GM19240 (cell line): ENCODE results near the gene ACKR1.

ENCODE experiments used
- DNase-seq: peaks from one replicate; pipeline ENCODE4 v3.0.0; 2011; ENCODE audit warnings: low spot score; ENCODE audit not compliant: insufficient read length

ACKR1 gene

DNA sequence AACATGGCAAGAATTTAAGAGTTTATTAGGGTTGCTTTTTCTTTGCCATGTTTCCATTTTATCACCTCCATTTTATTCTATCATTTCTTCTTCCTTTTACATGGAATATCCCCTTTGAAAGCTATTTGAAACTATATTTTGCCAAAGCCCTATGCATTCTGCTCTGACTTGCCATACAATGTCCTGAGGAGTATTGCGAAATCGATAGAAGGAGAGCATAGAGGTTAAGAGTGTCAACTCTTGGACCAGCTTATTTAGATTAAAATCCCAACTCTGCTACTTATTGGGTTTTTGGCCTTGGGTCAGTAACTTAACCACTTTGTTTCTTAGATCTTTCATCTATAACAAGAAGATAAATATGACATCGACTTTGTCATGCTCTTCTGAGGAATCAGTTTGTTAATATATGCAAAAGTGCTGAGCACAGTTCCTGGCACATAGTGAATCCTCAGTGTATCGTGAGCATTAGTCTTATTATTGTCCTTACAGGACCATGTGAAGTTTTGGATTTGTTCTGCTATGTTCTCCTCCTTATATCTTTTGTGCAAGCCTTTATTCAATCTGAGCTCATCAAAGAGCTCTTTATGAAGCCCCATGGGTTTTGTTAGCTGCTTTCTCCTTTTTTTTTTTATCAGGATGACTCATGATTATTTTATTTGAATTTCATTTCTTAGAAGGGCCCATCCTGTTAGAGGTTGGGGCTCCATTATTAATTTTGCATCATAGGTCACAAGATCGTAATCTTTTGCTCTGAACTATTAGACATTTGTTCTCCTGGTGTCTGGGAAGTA, 17.6 kb downstream of the ACKR1 start:
- no peak for DNase-seq

DNA sequence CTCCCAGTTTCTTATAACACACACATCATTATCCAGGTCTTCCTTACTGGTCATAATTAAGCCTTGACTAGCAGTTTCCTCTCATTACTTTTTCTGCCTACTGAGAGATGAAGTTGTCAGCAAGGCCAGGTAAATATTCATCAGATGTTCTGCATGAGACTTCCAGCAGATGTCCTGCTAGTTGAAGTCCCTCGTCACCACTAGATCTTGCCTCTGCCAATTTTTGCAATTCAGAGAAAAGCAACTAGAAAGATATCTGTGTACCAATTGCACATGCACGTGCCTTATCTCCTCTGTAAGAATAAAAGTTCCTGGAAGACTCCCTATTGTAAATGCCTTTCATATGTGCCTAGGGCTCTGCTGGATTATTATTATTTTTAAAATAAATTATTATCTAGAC, 18.3 kb downstream of the ACKR1 start:
- DNase-seq: no peak

DNA sequence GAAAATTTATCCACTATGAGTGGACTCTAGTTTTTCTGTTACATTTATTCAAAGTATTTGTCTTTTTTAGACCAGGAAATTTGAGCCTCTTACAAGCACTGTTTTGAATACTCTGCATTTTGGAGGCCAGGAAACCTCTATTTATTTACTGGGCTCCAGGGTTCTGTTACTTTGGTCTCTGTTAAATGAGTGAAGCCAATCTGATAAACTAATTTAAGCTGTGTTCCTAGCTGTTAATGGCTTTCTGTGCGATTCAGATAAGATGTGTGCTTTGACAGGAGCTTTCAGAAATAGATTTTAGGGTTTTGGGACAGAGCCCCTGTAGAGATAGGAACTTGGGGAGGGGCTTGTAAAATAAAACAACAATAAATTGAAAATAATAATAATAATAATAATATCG, 23.9 kb downstream of the ACKR1 start:
- DNase-seq: no peak

DNA sequence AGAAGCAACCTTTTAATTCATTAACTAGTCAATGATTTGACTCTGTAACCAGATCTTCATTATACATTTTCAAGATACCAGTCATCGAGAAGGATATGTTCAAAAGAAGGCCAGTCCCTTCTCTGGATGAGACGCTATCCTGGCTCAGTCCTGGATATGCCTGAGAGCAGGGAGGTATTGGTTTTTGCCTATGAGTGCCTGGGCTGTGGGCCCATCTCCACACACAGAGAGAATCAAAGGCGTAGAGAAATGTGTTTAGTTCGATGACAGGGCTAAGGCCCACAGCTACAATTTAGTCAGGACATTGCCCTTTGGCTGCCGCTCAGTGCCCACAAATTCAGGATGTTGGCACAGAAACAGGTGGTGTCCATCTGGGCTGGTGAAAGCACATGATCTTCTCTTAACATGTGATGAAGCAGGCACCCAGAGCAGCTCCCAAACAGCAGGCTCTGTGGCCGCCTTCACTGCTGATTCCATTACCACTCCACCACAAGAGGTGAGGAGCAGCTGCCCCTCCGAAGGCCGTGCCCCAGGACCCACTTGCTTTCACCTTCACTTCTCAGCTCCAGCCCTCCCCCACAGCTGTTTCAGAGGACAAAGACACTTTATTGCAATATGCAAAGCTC, 24.7 kb downstream of the ACKR1 start:
- no peak for DNase-seq

DNA sequence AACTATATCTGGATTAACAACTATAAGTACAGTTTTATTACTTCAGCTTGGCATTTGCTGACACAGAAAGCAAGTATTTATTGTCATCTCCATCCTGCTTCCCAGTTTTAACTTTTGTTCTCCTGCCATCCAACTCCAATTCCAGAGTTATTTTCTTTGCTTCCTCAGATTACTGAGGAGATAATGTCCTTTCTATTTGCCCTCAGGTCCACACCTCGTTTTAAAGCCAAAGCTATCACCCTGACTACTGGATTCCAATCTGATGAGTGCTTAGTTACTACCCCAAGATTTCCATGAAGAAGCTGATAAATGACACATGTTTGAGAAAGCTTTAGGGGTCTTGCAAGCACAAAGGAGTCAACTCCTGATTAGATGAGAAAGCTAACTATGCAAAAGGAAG, 25.2 kb downstream of the ACKR1 start:
- no peak for DNase-seq

DNA sequence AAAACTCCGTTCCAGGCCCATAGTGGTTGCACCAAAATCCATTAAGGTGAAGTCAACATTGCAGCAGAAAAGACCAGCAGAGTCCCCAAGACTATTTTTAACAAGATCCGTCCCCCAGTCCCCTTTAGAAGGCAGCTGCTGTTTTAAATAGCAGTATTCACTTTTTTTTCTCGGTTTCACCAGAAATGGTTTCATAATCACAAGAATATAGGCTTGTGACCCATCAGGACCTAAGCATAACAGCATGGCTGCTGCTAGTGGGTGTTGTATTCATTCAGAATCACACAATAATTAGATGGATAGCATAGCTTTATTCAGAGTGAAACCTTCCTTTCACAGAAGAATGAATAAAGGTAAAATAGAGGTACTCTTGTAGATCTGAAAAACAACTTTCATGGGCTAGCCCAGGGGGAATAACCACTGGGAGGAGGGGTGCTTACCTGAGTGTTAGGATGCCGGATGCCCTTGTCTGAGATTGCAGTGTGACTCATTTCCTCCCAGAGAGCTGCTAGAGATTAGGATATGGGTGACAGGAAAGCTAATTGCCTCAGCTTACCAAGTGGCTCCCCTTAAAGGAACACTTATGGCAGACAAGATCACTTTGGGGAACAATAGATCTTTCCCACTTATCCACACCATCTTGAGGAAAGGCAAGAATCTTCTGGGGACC, 35.0 kb downstream of the ACKR1 start:
- peak; percentile 20 for DNase-seq

DNA sequence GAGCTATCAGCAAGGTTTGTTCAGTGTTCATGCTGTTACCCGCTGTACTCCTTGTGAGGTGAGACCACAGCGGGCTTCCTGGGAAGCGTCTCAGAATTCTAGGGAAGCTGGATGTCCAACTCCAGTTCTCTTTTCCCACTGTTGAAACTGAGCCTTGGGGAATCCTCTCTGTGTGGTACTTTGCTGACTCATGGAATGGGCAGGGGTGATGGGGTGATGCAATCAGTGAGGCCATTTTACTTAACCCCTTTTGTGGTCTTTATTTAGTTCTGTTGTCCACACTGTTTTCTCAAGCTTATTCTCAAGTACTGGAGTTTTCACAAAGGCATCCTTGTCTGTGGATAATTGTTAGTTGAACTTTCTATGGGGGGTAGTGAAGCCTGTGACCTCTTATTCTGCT, 42.6 kb downstream of the ACKR1 start:
- no peak for DNase-seq

DNA sequence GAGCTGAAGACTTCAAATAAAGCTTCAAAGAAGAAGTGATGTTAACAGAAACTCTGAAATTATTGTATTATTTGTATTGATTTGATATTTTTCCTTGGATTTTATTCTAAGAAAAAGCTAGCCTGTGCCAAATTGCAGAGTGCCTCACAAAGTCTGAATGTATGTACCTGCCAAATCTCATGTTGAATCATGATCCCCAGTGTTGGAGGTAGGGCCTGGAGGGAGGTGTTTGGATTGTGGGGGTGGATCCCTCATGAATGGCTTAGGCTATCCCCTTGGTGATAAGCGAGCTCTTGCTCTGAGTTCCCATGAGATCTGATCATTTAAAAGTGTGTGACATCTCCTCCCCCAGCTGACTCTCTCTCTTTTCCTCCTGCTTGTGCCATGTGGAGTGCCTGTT, 43.6 kb downstream of the ACKR1 start:
- DNase-seq: no peak

DNA sequence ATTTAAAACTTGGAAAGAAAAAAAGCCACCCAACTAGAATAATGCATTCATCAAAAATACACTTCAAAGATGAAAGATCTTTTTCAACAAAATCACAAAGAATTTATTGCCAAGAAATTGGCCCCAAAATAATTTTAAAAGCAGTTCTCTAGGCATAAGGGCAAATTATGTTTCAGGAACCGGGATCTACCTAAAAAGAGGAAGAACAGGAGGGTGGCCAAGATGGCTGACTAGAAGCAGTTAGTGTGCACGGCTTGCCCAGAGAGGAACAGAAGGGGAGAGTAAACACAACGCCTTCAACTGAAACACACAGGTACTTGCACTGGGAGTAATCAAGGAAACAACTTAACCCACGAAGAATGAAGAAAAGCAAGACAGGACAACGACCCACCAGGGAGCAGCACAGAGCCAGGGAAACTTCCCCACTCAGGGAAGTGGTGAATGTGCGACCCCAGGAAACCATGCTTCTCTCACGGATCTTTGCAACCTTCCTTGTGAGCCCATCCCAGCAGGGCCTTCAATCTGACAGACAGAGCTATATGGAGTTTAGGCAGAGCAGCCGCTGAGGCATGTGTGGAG, 46.1 kb downstream of the ACKR1 start:
- no peak for DNase-seq
